Caco-2 (cell line): Measurements from ENCODE around the gene PLB1. TPM values are rescaled to one million over a fixed set of nuclear protein-coding genes. Genes with fewer than 3 reads are reported as not detected.

Experiments
- BruUV-seq: library from RNA; stranded (reverse); fragments of 400-500 nt; replicated peaks from 2 replicates; lab custom pipeline; 2021; lab: Mats Ljungman, UMichigan
- CTCF ChIA-PET: fragments of 300-600 bp; sonication (Branson Sonifier 250); formaldehyde crosslinking; loops from one replicate; lab custom pipeline; 2022; ENCODE audit warnings: antibody characterized with exemption; lab: Charles Lee
- POLR2A ChIA-PET: fragments of 300-600 bp; sonication (Branson Sonifier 250); formaldehyde crosslinking; loops from one replicate; lab custom pipeline; 2022; ENCODE audit warnings: antibody characterized with exemption; lab: Charles Lee
- DNase-seq, 2 experiments: peaks; one replicate each; pipeline versions ENCODE4 v3.0.0 to v3.0.0-alpha.2; 2020 to 2022
- H3K27me3 ChIP-seq: replicated peaks from 2 replicates; pipeline ENCODE4 v1.6.0; 2011; ENCODE audit warnings: low read length; ENCODE audit not compliant: control insufficient read depth, insufficient read depth
- H3K36me3 ChIP-seq: 2 replicates; pipeline ENCODE4 v1.5.1; 2011; ENCODE audit warnings: low read length; ENCODE audit not compliant: control insufficient read depth, insufficient read depth
- H3K4me1 ChIP-seq: fragments of 250-450 bp; sonication (Bioruptor Pico); 2 replicates; pipeline ENCODE4 v1.5.1; 2020; ENCODE audit warnings: mild to moderate bottlenecking
- H3K4me3 ChIP-seq: 2 replicates; pipeline ENCODE4 v1.5.1; 2011; ENCODE audit warnings: low read depth, mild to moderate bottlenecking, control low read depth, low read length
- H3K9me3 ChIP-seq: fragments of 250-450 bp; sonication (Bioruptor Pico); 2 replicates; pipeline ENCODE4 v1.5.1; 2020; ENCODE audit warnings: mild to moderate bottlenecking, moderate library complexity
- H3K27ac Mint-ChIP-seq: one replicate; pipeline ENCODE4 v1.8.0; 2022; ENCODE audit warnings: mixed read lengths; ENCODE audit not compliant: unreplicated experiment
- H3K27me3 Mint-ChIP-seq: one replicate; pipeline ENCODE4 v1.8.0; 2022; ENCODE audit warnings: mixed read lengths; ENCODE audit not compliant: insufficient read depth, unreplicated experiment
- H3K36me3 Mint-ChIP-seq: one replicate; pipeline ENCODE4 v1.8.0; 2022; ENCODE audit warnings: mild to moderate bottlenecking, mixed read lengths; ENCODE audit not compliant: insufficient read depth, unreplicated experiment
- H3K4me1 Mint-ChIP-seq: one replicate; pipeline ENCODE4 v1.8.0; 2022; ENCODE audit warnings: low read depth, mixed read lengths; ENCODE audit not compliant: unreplicated experiment
- H3K4me3 Mint-ChIP-seq: one replicate; pipeline ENCODE4 v1.8.0; 2022; ENCODE audit warnings: mild to moderate bottlenecking, moderate library complexity, mixed read lengths; ENCODE audit not compliant: unreplicated experiment
- H3K9me3 Mint-ChIP-seq: one replicate; pipeline ENCODE4 v1.8.0; 2022; ENCODE audit warnings: mixed read lengths; ENCODE audit not compliant: unreplicated experiment
- CTCF ChIP-seq, 2 experiments: fragments of 200-600 bp in 1 of 2; IDR thresholded peaks; 1 replicate in 1 of 2; 2 replicates in 1 of 2; pipeline versions ENCODE4 v1.5.1 to v1.8.0; 2011 to 2022; ENCODE audit warnings: antibody characterized with exemption in 1 of 2, control low read depth in 1 of 2, inconsistent platforms in 1 of 2, low read depth in 1 of 2, low read length in 1 of 2, mild to moderate bottlenecking in 1 of 2, moderate library complexity in 1 of 2; ENCODE audit not compliant: insufficient read depth in 1 of 2, severe bottlenecking in 1 of 2, unreplicated experiment in 1 of 2
- intact Hi-C: fragments of 100-400 bp; cut with micrococcal nuclease; formaldehyde crosslinking; loops from one replicate; pipeline ENCODE4 v1.10.0; 2022; ENCODE audit not compliant: unreplicated experiment
- total RNA-seq: library from RNA; stranded (reverse); gene quantifications from 2 replicates; pipeline ENCODE4 v1.2.3, GENCODE V29; 2022

Gene PLB1
- total RNA-seq, 1 experiment from 2014 or later, result 2.8 TPM

- CTCF ChIA-PET, result no interaction called here
- Histone ChIP-seq H3K4me1 (peaks cover 14% of the 10 kb centered on the region), H3K27me3 (no peaks in the 10 kb centered on the region), H3K9me3 (0 out of 2 replicates have a peak, but pooled peaks cover 3% of the 10 kb centered on the region), H3K36me3 (no peaks in the 10 kb centered on the region), H3K4me3 (no peak overlapping the region)
- Mint-ChIP-seq H3K27me3 (no peaks in the 10 kb centered on the region), H3K9me3 (peaks cover 12% of the 10 kb centered on the region), H3K4me1 (peaks cover 13% of the 10 kb centered on the region), H3K36me3 (peaks cover 6% of the 10 kb centered on the region), H3K4me3 (no peak overlapping the region), H3K27ac (no peak overlapping the region)
- intact Hi-C loops, result no loop called here
- BruUV-seq, result no TSS peak
- POLR2A ChIA-PET, result no interaction called here
- TF ChIP-seq CTCF (IDR thresholded peaks at IDR 0.05; ENCODE audit: insufficient read depth in 1 of 2, low read depth in 1 of 2, low read length in 1 of 2, severe bottlenecking in 1 of 2, unreplicated experiment in 1 of 2), result no peak
- no peak for DNase-seq
Measured at GRCh38 chr2:28668880-28669279, 173.0 kb downstream of the PLB1 start.

GRCh38 chr2:28670856-28671255 lies 175.0 kb downstream of the PLB1 start:
- Mint-ChIP-seq H3K4me1 (peaks cover 10% of the 10 kb centered on the region), H3K36me3 (no peaks in the 10 kb centered on the region), H3K27me3 (no peaks in the 10 kb centered on the region), H3K9me3 (peaks cover 12% of the 10 kb centered on the region), H3K4me3 (no peak overlapping the region), H3K27ac (no peak overlapping the region)
- intact Hi-C loops, result no loop called here
- DNase-seq, result no peak
- H3K4me3 ChIP-seq, result no peak overlapping the region
- H3K4me1 ChIP-seq, result peaks cover 12% of the 10 kb centered on the region; the same call in 1 of the 2 replicates
- no peak for TF ChIP-seq CTCF (IDR thresholded peaks at IDR 0.05; ENCODE audit: insufficient read depth in 1 of 2, low read depth in 1 of 2, low read length in 1 of 2, severe bottlenecking in 1 of 2, unreplicated experiment in 1 of 2)
- no TSS peak for BruUV-seq
- no peaks in the 10 kb centered on the region for H3K27me3 ChIP-seq
- POLR2A ChIA-PET, result no interaction called here
- no peaks in the 10 kb centered on the region for H3K36me3 ChIP-seq
- H3K9me3 ChIP-seq, result 0 out of 2 replicates have a peak, but pooled peaks cover 3% of the 10 kb centered on the region
- CTCF ChIA-PET, result no interaction called here

GRCh38 chr2:28673338-28673737 lies 177.5 kb downstream of the PLB1 start:
- Histone ChIP-seq H3K4me3 (no peak overlapping the region), H3K9me3 (0 out of 2 replicates have a peak, but pooled peaks cover 3% of the 10 kb centered on the region), H3K36me3 (no peaks in the 10 kb centered on the region), H3K4me1 (peaks cover 12% of the 10 kb centered on the region; the same call in 1 of the 2 replicates), H3K27me3 (no peaks in the 10 kb centered on the region)
- TF ChIP-seq CTCF (IDR thresholded peaks at IDR 0.05; ENCODE audit: insufficient read depth in 1 of 2, low read depth in 1 of 2, low read length in 1 of 2, severe bottlenecking in 1 of 2, unreplicated experiment in 1 of 2), result no peak
- DNase-seq, result no peak
- intact Hi-C loops, result no loop called here
- CTCF ChIA-PET, result no interaction called here
- Mint-ChIP-seq H3K27ac (no peak overlapping the region), H3K36me3 (no peaks in the 10 kb centered on the region), H3K4me1 (peaks cover 13% of the 10 kb centered on the region), H3K4me3 (no peak overlapping the region), H3K9me3 (peaks cover 12% of the 10 kb centered on the region), H3K27me3 (no peaks in the 10 kb centered on the region)
- no TSS peak for BruUV-seq
- POLR2A ChIA-PET, result no interaction called here
